KMS-11 (cell line): Measurements from ENCODE around the gene DUSP3.

Source experiments
- H2AFZ ChIP-seq: fragments of 200-600 bp; sonication (generic); 2 replicates; pipeline ENCODE4 v1.6.1; 2016; ENCODE audit warnings: antibody characterized with exemption, mixed run types, low read depth
- H3K27ac ChIP-seq: fragments of 200-600 bp; sonication (generic); 2 replicates; pipeline ENCODE4 v1.6.1; 2016; ENCODE audit warnings: mild to moderate bottlenecking, mixed run types
- H3K27me3 ChIP-seq: fragments of 200-600 bp; sonication (generic); 2 replicates; pipeline ENCODE4 v1.6.1; 2017; ENCODE audit warnings: mild to moderate bottlenecking, low read depth, mixed run types, moderate library complexity; ENCODE audit not compliant: insufficient read depth
- H3K36me3 ChIP-seq: fragments of 200-600 bp; sonication (generic); 2 replicates; pipeline ENCODE4 v1.6.1; 2017; ENCODE audit warnings: mild to moderate bottlenecking, mixed run types; ENCODE audit not compliant: insufficient read depth
- H3K4me1 ChIP-seq: fragments of 200-600 bp; sonication (generic); 2 replicates; pipeline ENCODE4 v1.6.1; 2016; ENCODE audit warnings: mild to moderate bottlenecking, low read depth, mixed run types; ENCODE audit not compliant: poor library complexity, severe bottlenecking
- H3K4me2 ChIP-seq: fragments of 200-600 bp; sonication (generic); 2 replicates; pipeline ENCODE4 v1.7.0; 2016; ENCODE audit warnings: mild to moderate bottlenecking, mixed run types
- H3K4me3 ChIP-seq: fragments of 200-600 bp; sonication (generic); IDR thresholded peaks from 2 replicates; pipeline ENCODE4 v1.6.1; 2017; ENCODE audit warnings: low read depth, low read length, mixed read lengths; ENCODE audit not compliant: insufficient read depth
- H3K79me2 ChIP-seq: fragments of 200-600 bp; sonication (generic); 2 replicates; pipeline ENCODE4 v1.6.1; 2016; ENCODE audit warnings: low read depth, mixed run types; ENCODE audit not compliant: insufficient read depth
- H3K9ac ChIP-seq: fragments of 200-600 bp; sonication (generic); 2 replicates; pipeline ENCODE4 v1.6.1; 2016; ENCODE audit warnings: mild to moderate bottlenecking, mixed run types
- H4K20me1 ChIP-seq: fragments of 200-600 bp; sonication (generic); 2 replicates; pipeline ENCODE4 v1.6.1; 2016; ENCODE audit warnings: mild to moderate bottlenecking, mixed run types; ENCODE audit not compliant: insufficient read depth
- TF ChIP-seq, protein P1 (sequence below): fragments of 200-600 bp; sonication (generic); conservative IDR thresholded peaks from 2 replicates; pipeline ENCODE4 v1.6.1; 2017; ENCODE audit warnings: low read depth, mild to moderate bottlenecking, antibody characterized with exemption, low read length, moderate library complexity, mixed read lengths

DUSP3 gene

GRCh38 chr17:43770957-43771356 is 7.8 kb downstream of the DUSP3 start:
- no peak overlapping the region for H3K4me2 ChIP-seq
- H3K36me3 ChIP-seq = no peaks in the 10 kb centered on the region

GRCh38 chr17:43769859-43770258 is 8.9 kb downstream of the DUSP3 start:
- Histone ChIP-seq H3K4me3 (no peak overlapping the region), H2AFZ (no peak overlapping the region), H3K4me1 (no peaks in the 10 kb centered on the region), H4K20me1 (no peaks in the 10 kb centered on the region), H3K79me2 (no peaks in the 10 kb centered on the region), H3K36me3 (no peaks in the 10 kb centered on the region), H3K4me2 (no peak overlapping the region), H3K27me3 (no peaks in the 10 kb centered on the region; the same call in 1 of the 2 replicates), H3K27ac (no peak overlapping the region), H3K9ac (no peak overlapping the region)
- TF ChIP-seq, protein P1, sequence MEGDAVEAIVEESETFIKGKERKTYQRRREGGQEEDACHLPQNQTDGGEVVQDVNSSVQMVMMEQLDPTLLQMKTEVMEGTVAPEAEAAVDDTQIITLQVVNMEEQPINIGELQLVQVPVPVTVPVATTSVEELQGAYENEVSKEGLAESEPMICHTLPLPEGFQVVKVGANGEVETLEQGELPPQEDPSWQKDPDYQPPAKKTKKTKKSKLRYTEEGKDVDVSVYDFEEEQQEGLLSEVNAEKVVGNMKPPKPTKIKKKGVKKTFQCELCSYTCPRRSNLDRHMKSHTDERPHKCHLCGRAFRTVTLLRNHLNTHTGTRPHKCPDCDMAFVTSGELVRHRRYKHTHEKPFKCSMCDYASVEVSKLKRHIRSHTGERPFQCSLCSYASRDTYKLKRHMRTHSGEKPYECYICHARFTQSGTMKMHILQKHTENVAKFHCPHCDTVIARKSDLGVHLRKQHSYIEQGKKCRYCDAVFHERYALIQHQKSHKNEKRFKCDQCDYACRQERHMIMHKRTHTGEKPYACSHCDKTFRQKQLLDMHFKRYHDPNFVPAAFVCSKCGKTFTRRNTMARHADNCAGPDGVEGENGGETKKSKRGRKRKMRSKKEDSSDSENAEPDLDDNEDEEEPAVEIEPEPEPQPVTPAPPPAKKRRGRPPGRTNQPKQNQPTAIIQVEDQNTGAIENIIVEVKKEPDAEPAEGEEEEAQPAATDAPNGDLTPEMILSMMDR = no peak

More at GRCh38 chr17:43770957-43771356, 7.8 kb downstream of the DUSP3 start:
- Histone ChIP-seq H3K27me3 (no peaks in the 10 kb centered on the region), H3K4me3 (no peak overlapping the region), H2AFZ (no peak overlapping the region), H3K4me1 (no peaks in the 10 kb centered on the region), H3K27ac (no peak overlapping the region), H4K20me1 (no peaks in the 10 kb centered on the region), H3K9ac (no peak overlapping the region), H3K79me2 (no peaks in the 10 kb centered on the region)
- TF ChIP-seq, protein P1 = no peak

DNA sequence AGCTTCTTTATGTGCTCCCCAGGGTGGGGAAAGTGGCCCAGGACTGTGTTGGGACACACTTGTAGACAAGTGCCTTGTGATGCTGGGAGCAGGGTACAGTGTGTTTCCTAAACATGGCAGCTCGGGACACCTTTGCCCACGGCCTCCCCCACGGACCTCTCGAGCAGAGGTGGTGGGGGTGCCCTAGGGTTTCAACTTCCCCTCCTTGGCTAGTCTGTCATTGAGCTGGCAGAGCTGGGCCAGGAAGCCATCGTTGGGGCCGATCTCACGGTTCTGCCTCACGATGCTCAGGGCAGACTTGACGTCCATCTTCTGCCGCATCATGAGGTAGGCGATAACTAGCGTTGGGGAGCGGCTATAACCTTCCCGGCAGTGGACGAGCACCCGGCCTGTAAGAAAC is 9.4 kb downstream of the DUSP3 start:
- TF ChIP-seq, protein P1 = no peak
- Histone ChIP-seq H3K9ac (no peak overlapping the region), H3K27ac (no peak overlapping the region), H3K4me3 (no peak overlapping the region), H3K36me3 (no peaks in the 10 kb centered on the region), H3K4me2 (no peak overlapping the region), H4K20me1 (no peaks in the 10 kb centered on the region), H2AFZ (no peak overlapping the region), H3K27me3 (no peaks in the 10 kb centered on the region; the same call in 1 of the 2 replicates), H3K79me2 (no peaks in the 10 kb centered on the region), H3K4me1 (no peaks in the 10 kb centered on the region)

DNA sequence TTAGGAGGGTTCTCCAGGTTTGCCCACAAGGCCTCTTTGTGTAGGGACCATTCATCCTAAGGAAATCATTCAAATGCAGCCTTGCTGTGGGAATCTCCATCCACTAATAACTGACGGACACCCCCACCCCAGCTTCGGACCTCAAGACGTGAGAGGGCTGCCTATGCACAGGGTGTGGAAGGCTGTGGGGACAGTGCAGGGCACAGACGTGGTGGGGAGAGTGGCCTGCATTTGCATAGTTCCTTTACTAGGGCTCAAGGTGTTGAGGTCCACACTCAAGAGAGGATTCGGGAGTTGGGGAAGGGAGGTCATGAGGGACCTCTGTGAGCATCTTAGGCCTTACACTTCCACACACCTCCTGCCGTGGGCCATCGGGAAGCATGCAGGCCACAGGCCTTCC is 9.8 kb downstream of the DUSP3 start:
- no peaks in the 10 kb centered on the region; the same call in 1 of the 2 replicates for H3K27me3 ChIP-seq

More for the DNA sequence above, 9.8 kb downstream of the DUSP3 start:
- Histone ChIP-seq H3K4me1 (no peaks in the 10 kb centered on the region), H3K27ac (no peak overlapping the region), H3K4me3 (no peak overlapping the region), H2AFZ (no peak overlapping the region), H3K36me3 (no peaks in the 10 kb centered on the region), H4K20me1 (no peaks in the 10 kb centered on the region), H3K9ac (no peak overlapping the region), H3K79me2 (no peaks in the 10 kb centered on the region), H3K4me2 (no peak overlapping the region)
- TF ChIP-seq, protein P1 = no peak
